Subcutaneous adipose tissue (tissue), 4 donors: ENCODE measurements around the gene OPCML. TPM values are rescaled to one million over a fixed set of nuclear protein-coding genes. Genes with fewer than 3 reads are reported as not detected.

Experiments used
- CTCF ChIP-seq: fragments of 450-650 bp; IDR thresholded peaks from one replicate; pipeline ENCODE4 v1.5.1; 2016; ENCODE audit warnings: low read depth, mild to moderate bottlenecking, control low read depth, antibody characterized with exemption, moderate library complexity
- total RNA-seq, 4 donors: library from RNA; depleted of rRNA; stranded (reverse); fragments of >200 nt; gene quantifications; one replicate each; pipeline ENCODE4 v1.1.0, GENCODE V29; 2016

OPCML gene
- total RNA-seq, 4 donors from 2014 or later: under 0.01 TPM; not detected in 3

DNA sequence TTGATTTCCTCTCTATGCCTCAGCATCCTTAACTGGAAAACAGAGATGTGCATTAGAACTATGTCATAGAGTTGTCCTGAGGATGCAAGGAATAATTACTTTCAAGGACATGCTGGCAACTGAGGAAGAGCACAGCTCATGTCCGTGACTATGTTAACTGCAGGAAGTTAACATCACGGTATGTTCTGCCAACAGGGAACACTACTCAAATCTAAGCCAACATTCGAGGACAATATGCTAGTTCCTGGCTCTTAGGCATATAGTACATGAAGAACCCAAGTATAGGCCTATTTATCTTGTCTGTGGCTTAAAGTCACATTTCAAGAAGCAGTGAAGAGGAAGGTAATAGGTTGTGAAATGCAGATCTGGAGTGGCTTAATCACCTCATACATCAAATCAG lies 1032.6 kb downstream of the OPCML start:
- TF ChIP-seq CTCF: no peak

DNA sequence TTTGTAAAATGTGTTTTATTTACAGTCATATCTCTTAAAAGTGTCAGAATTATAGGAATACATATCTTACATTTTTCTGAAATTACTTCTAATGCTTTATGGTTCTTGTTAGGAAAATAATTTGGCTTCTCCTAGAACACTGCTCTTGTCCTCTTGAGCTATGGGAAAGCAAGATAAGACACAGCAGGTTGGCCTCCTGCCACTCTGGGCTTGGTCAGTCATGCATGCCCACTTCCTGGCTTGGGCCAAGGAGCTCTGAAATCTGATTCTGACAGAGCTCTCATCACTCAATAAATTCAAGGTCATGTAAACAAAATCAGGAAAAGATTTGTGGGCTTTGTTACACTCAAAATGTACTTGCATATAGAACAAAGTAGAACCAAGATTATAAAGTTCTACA lies 1036.0 kb downstream of the OPCML start:
- no peak for TF ChIP-seq CTCF

DNA sequence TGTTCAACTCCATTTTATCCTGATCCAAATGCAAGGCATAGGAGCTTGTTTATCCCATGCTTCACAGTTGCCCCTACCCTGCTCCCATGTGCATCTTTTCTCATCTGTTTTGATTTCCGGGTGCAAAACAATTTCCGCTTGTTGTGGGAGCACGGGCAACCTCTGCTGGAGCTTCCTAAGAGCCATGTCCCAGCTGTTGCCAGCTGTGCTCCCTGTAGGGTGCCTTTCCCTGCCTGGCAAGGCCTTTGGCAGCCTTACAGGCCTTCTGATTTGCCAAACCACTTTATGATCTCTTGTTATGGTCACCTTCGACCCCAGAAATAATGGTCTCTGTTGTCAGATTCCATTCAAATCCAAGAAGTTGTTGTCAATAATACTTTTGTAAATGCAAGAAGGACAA lies 1038.5 kb downstream of the OPCML start:
- TF ChIP-seq CTCF: no peak

DNA sequence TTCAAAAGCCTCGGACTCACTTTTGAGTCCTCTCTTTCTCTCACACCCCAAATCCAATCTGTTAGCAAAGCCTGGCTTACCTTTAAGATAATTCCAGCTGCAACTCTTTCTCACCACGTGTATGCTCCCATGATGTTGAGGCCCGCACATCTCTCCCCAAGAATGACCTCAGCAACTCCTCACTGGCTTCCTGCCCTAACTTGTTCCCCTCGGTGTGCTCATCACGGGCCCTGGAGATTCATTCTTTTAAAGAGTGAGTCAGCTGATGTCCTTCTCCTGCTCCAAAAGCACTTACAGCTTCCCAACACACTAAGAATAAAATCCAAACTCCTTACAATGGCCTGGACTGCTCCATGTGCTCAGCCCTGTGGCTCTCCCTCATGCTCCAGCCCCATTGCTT lies 1041.3 kb downstream of the OPCML start:
- no peak for TF ChIP-seq CTCF

DNA sequence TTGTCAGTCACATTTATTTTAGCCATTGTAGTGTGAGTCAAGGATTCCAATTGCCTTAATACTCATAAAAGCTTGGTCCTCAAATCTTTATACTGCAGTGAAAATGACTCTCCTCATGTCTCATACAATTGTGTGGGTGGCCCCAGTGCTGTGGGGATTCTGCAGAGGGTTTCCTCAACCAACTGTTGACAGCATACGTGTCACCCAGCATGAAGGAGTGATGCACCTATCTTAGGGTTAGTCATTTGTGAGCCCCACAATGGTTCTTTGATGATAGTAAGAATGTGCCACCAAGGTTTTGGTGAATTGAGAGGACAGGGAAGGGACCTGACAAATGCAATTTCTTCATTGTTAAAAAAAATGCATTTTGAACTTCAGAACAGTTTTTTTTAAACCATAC lies 1046.2 kb downstream of the OPCML start:
- TF ChIP-seq CTCF: no peak

DNA sequence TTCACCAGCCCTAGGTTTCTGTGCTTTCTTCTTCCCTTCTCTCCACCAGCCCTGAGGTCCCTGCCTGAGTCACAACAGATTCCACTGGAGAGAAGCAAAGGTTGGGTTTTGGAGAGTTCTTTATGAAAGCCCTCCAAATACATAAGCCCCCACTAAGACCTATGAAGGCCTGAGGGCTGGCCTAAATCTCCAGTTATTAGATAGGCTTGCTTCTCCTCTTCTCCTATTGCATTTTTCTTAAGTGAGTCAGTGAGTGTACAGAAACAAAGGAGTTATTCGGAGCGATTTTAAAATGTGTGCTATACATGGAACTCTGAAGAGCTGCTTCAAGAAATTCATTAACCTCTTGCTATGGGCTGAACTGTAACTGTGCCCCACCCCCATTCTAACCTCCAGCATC lies 1057.3 kb downstream of the OPCML start:
- TF ChIP-seq CTCF: no peak

DNA sequence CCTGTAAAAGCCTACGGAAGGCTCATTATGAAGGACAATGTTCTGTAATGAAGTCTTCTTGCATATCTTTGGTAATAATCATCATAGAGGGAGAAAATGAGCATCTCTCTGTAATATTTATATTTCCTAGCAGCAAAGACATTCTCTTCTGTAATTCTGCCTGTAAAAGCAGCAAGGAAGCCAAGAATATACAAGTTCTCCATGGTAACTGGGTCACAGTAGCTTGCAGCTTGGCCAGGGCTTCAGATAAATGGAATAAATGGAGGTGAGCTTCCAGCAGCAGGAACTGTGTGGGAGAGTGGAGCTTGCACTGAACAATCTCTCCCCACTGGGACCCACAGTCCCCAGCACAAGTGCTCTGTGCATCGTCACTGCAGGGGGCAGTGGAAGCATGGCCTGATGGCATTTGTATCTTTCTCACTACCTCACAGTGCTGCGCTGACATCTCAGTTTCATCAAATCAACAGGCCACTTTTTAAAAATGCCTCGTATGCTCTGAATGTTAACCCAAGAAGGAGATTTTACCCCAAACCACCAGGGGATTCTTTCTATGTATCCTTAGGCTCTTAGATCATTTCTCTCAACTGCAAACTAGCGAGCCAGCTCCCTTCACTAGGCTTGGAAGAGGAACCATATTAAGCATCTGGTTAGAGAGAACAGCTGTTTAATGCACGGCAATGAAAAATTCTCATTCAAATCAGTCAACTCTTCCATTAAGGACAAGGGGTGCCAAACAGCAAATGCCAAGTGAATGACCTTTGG lies 1059.7 kb downstream of the OPCML start:
- TF ChIP-seq CTCF: no peak
